Astrocyte (in vitro differentiated cells and primary cell): ENCODE data around the gene CHAD. TPM values are rescaled to one million over a fixed set of nuclear protein-coding genes. Genes with fewer than 3 reads are reported as not detected.

Experiments used
- DNase-seq: peaks from one replicate; pipeline ENCODE4 v3.0.0-alpha.2; 2010; ENCODE audit warnings: low read depth
- FAIRE-seq: peaks from 2 replicates; lab custom pipeline; 2011; peaks lifted over from hg19 to GRCh38; lab: Jason Lieb, UNC
- H2AFZ ChIP-seq: 2 replicates; pipeline ENCODE4 v1.6.0; 2012; ENCODE audit warnings: low read depth, low read length, inconsistent platforms
- H3K27ac ChIP-seq: 2 replicates; pipeline ENCODE4 v1.5.1; 2011; ENCODE audit warnings: low read depth, low read length, inconsistent platforms
- H3K27me3 ChIP-seq: 2 replicates; pipeline ENCODE4 v1.6.0; 2011; ENCODE audit warnings: low read length, inconsistent platforms; ENCODE audit not compliant: insufficient read depth
- H3K36me3 ChIP-seq: 2 replicates; pipeline ENCODE4 v1.5.1; 2011; ENCODE audit warnings: low read length, inconsistent platforms; ENCODE audit not compliant: insufficient read depth
- H3K4me1 ChIP-seq: 2 replicates; pipeline ENCODE4 v1.5.1; 2011; ENCODE audit warnings: low read length, inconsistent platforms; ENCODE audit not compliant: insufficient read depth
- H3K4me2 ChIP-seq: 2 replicates; pipeline ENCODE4 v1.6.0; 2012; ENCODE audit warnings: low read length, inconsistent platforms
- H3K4me3 ChIP-seq: 2 replicates; pipeline ENCODE4 v1.5.1; 2011; ENCODE audit warnings: low read depth, mild to moderate bottlenecking, low read length, inconsistent platforms; ENCODE audit not compliant: insufficient read depth
- H3K79me2 ChIP-seq: 2 replicates; pipeline ENCODE4 v1.6.0; 2012; ENCODE audit warnings: mild to moderate bottlenecking, low read length, inconsistent platforms; ENCODE audit not compliant: insufficient read depth
- H3K9ac ChIP-seq: 2 replicates; pipeline ENCODE4 v1.6.0; 2012; ENCODE audit warnings: mild to moderate bottlenecking, low read length, inconsistent platforms
- H3K9me3 ChIP-seq: 2 replicates; pipeline ENCODE4 v1.5.1; 2012; ENCODE audit warnings: low read depth, mild to moderate bottlenecking, low read length, inconsistent platforms; ENCODE audit not compliant: insufficient read depth
- H4K20me1 ChIP-seq: 2 replicates; pipeline ENCODE4 v1.6.0; 2012; ENCODE audit warnings: low read length, inconsistent platforms; ENCODE audit not compliant: insufficient read depth
- H3K27ac Mint-ChIP-seq: one replicate; pipeline ENCODE4 v1.8.0; 2021; ENCODE audit warnings: mild to moderate bottlenecking, mixed read lengths; ENCODE audit not compliant: unreplicated experiment
- H3K27me3 Mint-ChIP-seq: one replicate; pipeline ENCODE4 v1.8.0; 2021; ENCODE audit warnings: low read depth, mixed read lengths; ENCODE audit not compliant: unreplicated experiment
- H3K36me3 Mint-ChIP-seq: one replicate; pipeline ENCODE4 v1.8.0; 2021; ENCODE audit warnings: low read depth, mixed read lengths; ENCODE audit not compliant: unreplicated experiment
- H3K4me1 Mint-ChIP-seq: one replicate; pipeline ENCODE4 v1.8.0; 2021; ENCODE audit warnings: low read depth, mixed read lengths; ENCODE audit not compliant: unreplicated experiment
- H3K4me3 Mint-ChIP-seq: one replicate; pipeline ENCODE4 v1.8.0; 2021; ENCODE audit warnings: mild to moderate bottlenecking, moderate library complexity, mixed read lengths; ENCODE audit not compliant: unreplicated experiment
- H3K9me3 Mint-ChIP-seq: one replicate; pipeline ENCODE4 v1.8.0; 2021; ENCODE audit warnings: mild to moderate bottlenecking, mixed read lengths; ENCODE audit not compliant: unreplicated experiment
- CTCF ChIP-seq: IDR thresholded peaks from 2 replicates; pipeline ENCODE4 v1.5.1; 2011; ENCODE audit warnings: low read depth, mild to moderate bottlenecking, inconsistent platforms, low read length, moderate library complexity; ENCODE audit not compliant: insufficient read depth
- EZH2 ChIP-seq: IDR thresholded peaks from 2 replicates; pipeline ENCODE4 v1.6.1; 2012; ENCODE audit warnings: mild to moderate bottlenecking, low read length, inconsistent platforms; ENCODE audit not compliant: insufficient read depth
- total RNA-seq: library from RNA; stranded (reverse); gene quantifications from 2 replicates; pipeline ENCODE4 v1.2.1, GENCODE V29; 2021

CHAD gene
- total RNA-seq, 1 donor from 2014 or later: not detected

GRCh38 chr17:50457621-50458020 is 11.1 kb downstream of the CHAD start:
- H3K4me1 Mint-ChIP-seq: peaks cover 14% of the 10 kb centered on the region
- Histone ChIP-seq H3K4me1 (no peaks in the 10 kb centered on the region), H3K27ac (no peak overlapping the region), H2AFZ (no peak overlapping the region), H3K27me3 (no peaks in the 10 kb centered on the region), H3K4me3 (no peak overlapping the region), H3K4me2 (no peak overlapping the region), H3K9ac (no peak overlapping the region), H4K20me1 (peaks cover 12% of the 10 kb centered on the region), H3K36me3 (no peaks in the 10 kb centered on the region), H3K9me3 (no peaks in the 10 kb centered on the region), H3K79me2 (no peaks in the 10 kb centered on the region)
- peaks cover 10% of the 10 kb centered on the region for H3K36me3 Mint-ChIP-seq
- TF ChIP-seq EZH2: no peak
- TF ChIP-seq CTCF: no peak
- FAIRE-seq (no peak), DNase-seq (no peak)
- H3K9me3 Mint-ChIP-seq: no peaks in the 10 kb centered on the region
- peak overlapping the region; percentile 58 for H3K27ac Mint-ChIP-seq
- H3K4me3 Mint-ChIP-seq: no peak overlapping the region
- H3K27me3 Mint-ChIP-seq: no peaks in the 10 kb centered on the region

- H3K27me3 ChIP-seq: no peaks in the 10 kb centered on the region
- TF ChIP-seq CTCF (no peak), EZH2 (no peak)
- H3K4me3 ChIP-seq: no peak overlapping the region
- H4K20me1 ChIP-seq: peaks cover 4% of the 10 kb centered on the region
- peaks cover 8% of the 10 kb centered on the region for H3K4me1 Mint-ChIP-seq
- peaks cover 10% of the 10 kb centered on the region for H3K36me3 Mint-ChIP-seq
- H3K27me3 Mint-ChIP-seq: no peaks in the 10 kb centered on the region
- H3K9me3 Mint-ChIP-seq: no peaks in the 10 kb centered on the region
- FAIRE-seq: no peak
- no peaks in the 10 kb centered on the region for H3K4me1 ChIP-seq
- no peaks in the 10 kb centered on the region for H3K9me3 ChIP-seq
- H3K4me2 ChIP-seq: no peak overlapping the region
- H3K9ac ChIP-seq: no peak overlapping the region
- no peak overlapping the region for H3K27ac ChIP-seq
- no peaks in the 10 kb centered on the region for H3K79me2 ChIP-seq
- DNase-seq: no peak
- no peak overlapping the region for H3K27ac Mint-ChIP-seq
- no peaks in the 10 kb centered on the region for H3K36me3 ChIP-seq
- no peak overlapping the region for H2AFZ ChIP-seq
- no peak overlapping the region for H3K4me3 Mint-ChIP-seq
Measured at GRCh38 chr17:50453901-50454300, 14.8 kb downstream of the CHAD start.

GRCh38 chr17:50452630-50453300 is 15.9 kb downstream of the CHAD start:
- H3K36me3 ChIP-seq: no peaks in the 10 kb centered on the region
- no peaks in the 10 kb centered on the region for H3K4me1 Mint-ChIP-seq
- no peak overlapping the region for H3K4me3 Mint-ChIP-seq
- no peaks in the 10 kb centered on the region for H3K27me3 ChIP-seq
- H3K36me3 Mint-ChIP-seq: peaks cover 6% of the 10 kb centered on the region
- no peaks in the 10 kb centered on the region for H3K9me3 Mint-ChIP-seq
- no peaks in the 10 kb centered on the region for H4K20me1 ChIP-seq
- H2AFZ ChIP-seq: no peak overlapping the region
- FAIRE-seq (no peak), DNase-seq (no peak)
- H3K79me2 ChIP-seq: no peaks in the 10 kb centered on the region
- H3K27me3 Mint-ChIP-seq: no peaks in the 10 kb centered on the region
- H3K9me3 ChIP-seq: no peaks in the 10 kb centered on the region
- H3K27ac Mint-ChIP-seq: no peak overlapping the region
- no peak overlapping the region for H3K27ac ChIP-seq
- no peak overlapping the region for H3K9ac ChIP-seq
- H3K4me1 ChIP-seq: no peaks in the 10 kb centered on the region
- H3K4me2 ChIP-seq: no peak overlapping the region
- TF ChIP-seq CTCF: no peak
- no peak overlapping the region for H3K4me3 ChIP-seq
